Endodermal cell (in vitro differentiated cells): ENCODE results near the gene EARS2. TPM values are rescaled to one million over a fixed set of nuclear protein-coding genes. Genes with fewer than 3 reads are reported as not detected.

ENCODE experiments used
- DNase-seq: peaks from one replicate; pipeline ENCODE4 v3.0.0-alpha.2; 2017
- H3K27ac ChIP-seq: 2 replicates; pipeline ENCODE4 v1.5.1; 2013; ENCODE audit warnings: mild to moderate bottlenecking, low read depth, low read length, moderate library complexity
- H3K27me3 ChIP-seq: 2 replicates; pipeline ENCODE4 v1.6.1; 2013; ENCODE audit warnings: mild to moderate bottlenecking, low read length, moderate library complexity; ENCODE audit not compliant: insufficient read depth, control insufficient read depth, poor library complexity, severe bottlenecking
- H3K36me3 ChIP-seq: 2 replicates; pipeline ENCODE4 v1.7.0; 2013; ENCODE audit warnings: mild to moderate bottlenecking, low read length, moderate library complexity; ENCODE audit not compliant: control insufficient read depth, insufficient read depth
- H3K4me1 ChIP-seq: one replicate; pipeline ENCODE4 v1.7.0; 2013; ENCODE audit warnings: low read length; ENCODE audit not compliant: control insufficient read depth, insufficient read depth
- H3K4me3 ChIP-seq: 2 replicates; pipeline ENCODE4 v1.5.1; 2013; ENCODE audit warnings: mild to moderate bottlenecking, low read length, moderate library complexity
- H3K9ac ChIP-seq: 2 replicates; pipeline ENCODE4 v1.6.1; 2013; ENCODE audit warnings: mild to moderate bottlenecking, low read length, moderate library complexity; ENCODE audit not compliant: poor library complexity, severe bottlenecking; ENCODE audit errors: extremely low read depth
- H3K9me3 ChIP-seq: 2 replicates; pipeline ENCODE4 v1.6.1; 2013; ENCODE audit warnings: mild to moderate bottlenecking, low read length, moderate library complexity; ENCODE audit not compliant: control insufficient read depth
- H3K27ac Mint-ChIP-seq: 2 replicates; pipeline ENCODE4 v1.8.0; 2020; ENCODE audit warnings: mixed read lengths
- H3K27me3 Mint-ChIP-seq: 2 replicates; pipeline ENCODE4 v1.8.0; 2021; ENCODE audit warnings: mild to moderate bottlenecking, mixed read lengths; ENCODE audit not compliant: insufficient read depth
- H3K36me3 Mint-ChIP-seq: 2 replicates; pipeline ENCODE4 v1.8.0; 2020; ENCODE audit warnings: low read depth, mixed read lengths
- H3K4me1 Mint-ChIP-seq: 2 replicates; pipeline ENCODE4 v1.8.0; 2020; ENCODE audit warnings: mixed read lengths
- H3K4me3 Mint-ChIP-seq: 2 replicates; pipeline ENCODE4 v1.8.0; 2020; ENCODE audit warnings: mild to moderate bottlenecking, moderate library complexity, mixed read lengths
- H3K9me3 Mint-ChIP-seq: 2 replicates; pipeline ENCODE4 v1.8.0; 2020; ENCODE audit warnings: mild to moderate bottlenecking, mixed read lengths
- CTCF ChIP-seq: fragments of 200-600 bp; sonication (generic); conservative IDR thresholded peaks from 2 replicates; pipeline ENCODE4 v1.5.0; 2021; ENCODE audit warnings: antibody characterized with exemption, mild to moderate bottlenecking
- WGBS, 2 experiments: methylation state at CpG; one replicate each; pipeline versions ENCODE4 v1.1.5 to v1.1.7; 2013; ENCODE audit warnings: missing lambda C conversion rate in 2 of 2, mixed read lengths in 1 of 2; ENCODE audit not compliant: insufficient coverage in 1 of 2, insufficient read length in 1 of 2; 5-methylcytosine and 5-hydroxymethylcytosine counted together
- total RNA-seq, 2 donors: library from RNA; stranded (reverse); fragmentation: NEBNext Ultra II Directional in 1 of 2; extraction: Animal tissue kit (Norgen Biotek cat#: 25700) in 1 of 2; gene quantifications; 2 replicates in 1 of 2; 3 replicates in 1 of 2; pipeline ENCODE4 v1.2.1, GENCODE V29; 2021

The EARS2 gene
- total RNA-seq, 2 donors from 2014 or later, result 32.0 to 36.1 TPM

- TF ChIP-seq CTCF, result no peak
- Mint-ChIP-seq H3K27ac (no peak overlapping the region), H3K4me1 (peaks cover 40% of the 10 kb centered on the region), H3K36me3 (peaks cover 3% of the 10 kb centered on the region), H3K27me3 (no peaks in the 10 kb centered on the region), H3K9me3 (no peaks in the 10 kb centered on the region), H3K4me3 (no peak overlapping the region)
- Histone ChIP-seq H3K4me3 (no peak overlapping the region), H3K4me1 (peaks cover 9% of the 10 kb centered on the region), H3K27ac (no peak overlapping the region), H3K9ac (no peak overlapping the region), H3K36me3 (peaks cover 18% of the 10 kb centered on the region), H3K9me3 (no peaks in the 10 kb centered on the region), H3K27me3 (no peaks in the 10 kb centered on the region)
- DNase-seq, result no peak
- WGBS, 2 experiments, result 88 to 93% methylated on average over 5 of the region's 5 CpGs
These were observed 55.9 kb downstream of the EARS2 start for GRCh38 chr16:23501291-23501690.

GRCh38 chr16:23500862-23501225 is 56.3 kb downstream of the EARS2 start:
- WGBS, 2 experiments, result 67 to 73% methylated on average over 3 to 4 of the region's 4 CpGs
- Histone ChIP-seq H3K27me3 (no peaks in the 10 kb centered on the region), H3K27ac (no peak overlapping the region), H3K36me3 (peaks cover 18% of the 10 kb centered on the region), H3K9me3 (no peaks in the 10 kb centered on the region), H3K4me1 (peaks cover 9% of the 10 kb centered on the region), H3K4me3 (no peak overlapping the region), H3K9ac (no peak overlapping the region)
- no peaks in the 10 kb centered on the region for H3K9me3 Mint-ChIP-seq
- no peak for TF ChIP-seq CTCF
- H3K36me3 Mint-ChIP-seq, result peaks cover 6% of the 10 kb centered on the region
- peaks cover 35% of the 10 kb centered on the region for H3K4me1 Mint-ChIP-seq
- no peak overlapping the region for H3K4me3 Mint-ChIP-seq
- H3K27ac Mint-ChIP-seq, result no peak overlapping the region
- H3K27me3 Mint-ChIP-seq, result no peaks in the 10 kb centered on the region
- DNase-seq, result no peak

- no peak for DNase-seq
- H3K9me3 Mint-ChIP-seq, result no peaks in the 10 kb centered on the region
- TF ChIP-seq CTCF, result no peak
- Histone ChIP-seq H3K27ac (no peak overlapping the region), H3K9me3 (no peaks in the 10 kb centered on the region), H3K36me3 (peaks cover 23% of the 10 kb centered on the region), H3K27me3 (no peaks in the 10 kb centered on the region), H3K4me1 (peaks cover 8% of the 10 kb centered on the region), H3K4me3 (no peak overlapping the region), H3K9ac (no peak overlapping the region)
- H3K36me3 Mint-ChIP-seq, result peaks cover 11% of the 10 kb centered on the region
- H3K4me3 Mint-ChIP-seq, result no peak overlapping the region
- H3K27me3 Mint-ChIP-seq, result no peaks in the 10 kb centered on the region
- peaks cover 33% of the 10 kb centered on the region for H3K4me1 Mint-ChIP-seq
- no peak overlapping the region for H3K27ac Mint-ChIP-seq
- WGBS, 2 experiments, result 91 to 93% methylated on average over 14 to 20 of the region's 20 CpGs
These were observed 56.8 kb downstream of the EARS2 start for GRCh38 chr16:23500212-23500861.
